ENCODE results near the gene CORO2B.
A peak's percentile ranks its signal among the peaks of the same experiment; 100 is the strongest.

The CORO2B gene

DNA sequence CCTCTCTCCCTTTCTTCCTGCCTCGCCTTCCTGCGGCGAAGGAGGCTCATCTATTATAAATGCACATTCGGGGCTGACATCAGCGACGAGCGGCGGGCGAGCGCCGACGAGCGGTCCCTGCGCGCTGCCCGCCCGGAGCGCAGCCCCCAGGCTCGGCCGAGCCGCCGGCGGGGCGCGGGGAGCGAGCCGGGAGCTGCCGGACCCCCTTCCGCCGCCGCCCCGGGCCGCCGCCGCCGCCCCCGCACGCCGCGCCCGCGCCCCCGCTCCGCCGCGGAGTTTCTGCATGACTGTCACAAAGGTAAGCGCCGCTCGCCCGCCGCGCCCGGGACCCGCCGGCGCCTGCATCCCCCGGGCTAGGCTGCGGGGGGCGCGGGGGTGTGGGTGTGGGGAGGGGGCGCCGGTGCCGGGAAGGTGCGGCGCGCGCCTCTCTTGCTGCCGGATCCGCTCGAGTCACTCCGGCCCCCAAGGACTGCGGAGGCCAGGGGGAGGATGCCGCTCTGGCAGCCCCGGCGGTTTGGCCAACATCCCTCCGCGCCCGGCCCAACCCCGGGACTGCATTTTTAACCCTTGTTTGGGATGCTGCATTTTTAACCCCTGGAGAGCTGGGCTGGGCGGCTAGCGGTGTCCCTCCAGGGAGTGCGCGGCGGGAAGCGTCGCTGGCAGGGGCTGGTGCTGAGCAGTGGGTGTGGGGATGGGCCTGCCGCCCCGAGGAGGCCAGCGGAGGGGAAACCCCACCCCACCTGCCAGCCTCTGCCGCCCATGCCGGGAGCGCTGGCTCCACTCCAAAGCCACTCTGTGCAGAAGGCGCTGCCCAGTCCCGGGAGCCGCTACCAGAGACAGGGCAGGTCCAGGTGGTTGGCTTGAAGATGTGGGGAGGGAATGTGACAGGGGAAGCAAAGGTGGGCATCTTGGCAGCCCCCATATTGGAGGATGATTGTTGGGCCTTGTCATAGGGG is at the start of gene CORO2B:
Gene CORO2B, plus strand, starts transcription at position 14 of the 956 bp plus-strand sequence. Its CDS starts 270 bp downstream, at position 284.
- Histone ChIP-seq H3K9me3 (ENCODE audit: low read length) (peaks cover 3% of the 10 kb centered on the region), H3K27me3 (ENCODE audit: control insufficient read depth in 1 of 2, insufficient read depth in 2 of 2, low read length in 2 of 2) (peaks cover 8 to 42% of the 10 kb centered on the region in 2 donors), H3K4me3 (ENCODE audit: low read depth in 1 of 2, low read length in 2 of 2) (peak within 1 kb of the TSS; percentile 47 to 60), H3K9ac (ENCODE audit: low read length) (no peak within 1 kb of the TSS), H3K4me1 (ENCODE audit: insufficient read depth, low read length) (peaks cover 9% of the 10 kb centered on the region), H3K27ac (ENCODE audit: low read depth, low read length) (no peak within 1 kb of the TSS), H3K36me3 (ENCODE audit: insufficient read depth, low read length) (no peaks in the 10 kb centered on the region)

DNA sequence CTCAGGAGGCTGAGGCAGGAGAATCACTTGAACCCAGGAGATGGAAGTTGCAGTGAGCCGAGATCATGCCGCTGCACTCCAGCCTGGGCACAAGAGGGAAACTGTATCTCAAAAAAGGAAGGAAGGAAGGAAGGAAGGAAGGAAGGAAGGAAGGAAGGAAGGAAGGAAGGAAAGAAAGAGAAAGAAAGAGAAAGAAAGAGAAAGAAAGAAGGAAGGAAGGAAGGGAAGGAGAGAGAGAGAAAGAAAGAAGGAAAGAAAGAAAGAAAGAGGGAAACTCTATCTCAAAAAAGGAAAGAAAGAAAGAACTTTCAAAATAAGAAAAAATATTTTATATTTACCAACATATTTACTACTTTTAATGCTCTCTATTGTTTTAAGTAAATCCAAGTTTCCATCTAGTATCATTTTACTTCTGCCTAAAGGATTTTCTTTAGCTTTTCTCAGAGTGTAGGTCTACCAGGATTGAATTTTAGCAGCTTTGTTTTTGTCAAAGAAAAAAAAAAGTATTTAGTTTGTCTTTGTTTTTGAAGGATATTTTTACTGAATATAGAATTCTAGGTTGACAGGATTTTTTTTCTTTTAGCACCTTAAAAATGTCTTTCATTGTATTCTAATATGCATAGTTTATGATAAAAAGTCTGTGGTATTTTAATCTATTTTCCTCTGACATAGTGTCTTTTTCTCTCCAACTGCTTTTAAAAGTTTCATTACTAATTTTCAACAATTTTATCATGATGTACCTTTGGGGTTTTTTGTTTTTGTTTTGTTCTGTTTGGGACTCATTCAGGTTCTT is 47.2 kb upstream of the CORO2B start:
- Histone ChIP-seq H3K4me1 (ENCODE audit: insufficient read depth, low read length) (no peaks in the 10 kb centered on the region), H3K9me3 (ENCODE audit: low read length) (no peaks in the 10 kb centered on the region), H3K27me3 (ENCODE audit: control insufficient read depth in 1 of 2, insufficient read depth in 2 of 2, low read length in 2 of 2) (no peaks in the 10 kb centered on the region), H3K9ac (ENCODE audit: low read length) (no peak overlapping the region), H3K4me3 (ENCODE audit: low read depth in 1 of 2, low read length in 2 of 2) (no peak overlapping the region), H3K27ac (ENCODE audit: low read depth, low read length) (no peak overlapping the region), H3K36me3 (ENCODE audit: insufficient read depth, low read length) (no peaks in the 10 kb centered on the region)

- Histone ChIP-seq H3K9me3 (ENCODE audit: low read length) (no peaks in the 10 kb centered on the region), H3K4me3 (ENCODE audit: low read depth in 1 of 2, low read length in 2 of 2) (no peak overlapping the region), H3K27ac (ENCODE audit: low read depth, low read length) (no peak overlapping the region), H3K4me1 (ENCODE audit: insufficient read depth, low read length) (no peaks in the 10 kb centered on the region), H3K36me3 (ENCODE audit: insufficient read depth, low read length) (no peaks in the 10 kb centered on the region), H3K9ac (ENCODE audit: low read length) (no peak overlapping the region), H3K27me3 (ENCODE audit: control insufficient read depth in 1 of 2, insufficient read depth in 2 of 2, low read length in 2 of 2) (no peaks in the 10 kb centered on the region)
Observed at GRCh38 chr15:68536331-68537095, 42.3 kb upstream of the CORO2B start.

GRCh38 chr15:68537097-68537496 is 41.7 kb upstream of the CORO2B start:
- Histone ChIP-seq H3K4me3 (ENCODE audit: low read depth in 1 of 2, low read length in 2 of 2) (no peak overlapping the region), H3K9me3 (ENCODE audit: low read length) (no peaks in the 10 kb centered on the region), H3K27me3 (ENCODE audit: control insufficient read depth in 1 of 2, insufficient read depth in 2 of 2, low read length in 2 of 2) (no peaks in the 10 kb centered on the region), H3K4me1 (ENCODE audit: insufficient read depth, low read length) (no peaks in the 10 kb centered on the region), H3K9ac (ENCODE audit: low read length) (no peak overlapping the region), H3K36me3 (ENCODE audit: insufficient read depth, low read length) (no peaks in the 10 kb centered on the region), H3K27ac (ENCODE audit: low read depth, low read length) (no peak overlapping the region)

DNA sequence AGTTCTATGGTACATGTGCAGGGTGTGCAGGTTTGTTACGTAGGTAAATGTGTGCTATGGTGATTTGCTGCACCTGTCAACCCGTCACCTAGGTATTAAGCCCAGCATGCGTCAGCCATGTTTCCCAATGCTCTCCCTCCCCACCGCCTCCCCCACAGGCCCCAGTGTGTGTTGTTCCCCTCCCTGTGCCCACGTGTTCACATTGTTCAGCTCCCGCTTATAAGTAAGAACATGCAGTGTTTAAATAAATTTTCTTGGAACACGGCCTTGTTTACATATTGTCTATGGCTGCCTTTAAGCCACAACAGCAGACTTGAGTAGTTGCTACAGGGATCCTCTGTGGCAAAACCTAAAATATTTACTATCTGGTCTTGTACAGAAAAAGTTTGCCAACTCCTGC is 41.3 kb upstream of the CORO2B start:
- Histone ChIP-seq H3K9ac (ENCODE audit: low read length) (no peak overlapping the region), H3K4me1 (ENCODE audit: insufficient read depth, low read length) (no peaks in the 10 kb centered on the region), H3K9me3 (ENCODE audit: low read length) (no peaks in the 10 kb centered on the region), H3K27ac (ENCODE audit: low read depth, low read length) (no peak overlapping the region), H3K4me3 (ENCODE audit: low read depth in 1 of 2, low read length in 2 of 2) (no peak overlapping the region), H3K27me3 (ENCODE audit: control insufficient read depth in 1 of 2, insufficient read depth in 2 of 2, low read length in 2 of 2) (no peaks in the 10 kb centered on the region), H3K36me3 (ENCODE audit: insufficient read depth, low read length) (no peaks in the 10 kb centered on the region)

DNA sequence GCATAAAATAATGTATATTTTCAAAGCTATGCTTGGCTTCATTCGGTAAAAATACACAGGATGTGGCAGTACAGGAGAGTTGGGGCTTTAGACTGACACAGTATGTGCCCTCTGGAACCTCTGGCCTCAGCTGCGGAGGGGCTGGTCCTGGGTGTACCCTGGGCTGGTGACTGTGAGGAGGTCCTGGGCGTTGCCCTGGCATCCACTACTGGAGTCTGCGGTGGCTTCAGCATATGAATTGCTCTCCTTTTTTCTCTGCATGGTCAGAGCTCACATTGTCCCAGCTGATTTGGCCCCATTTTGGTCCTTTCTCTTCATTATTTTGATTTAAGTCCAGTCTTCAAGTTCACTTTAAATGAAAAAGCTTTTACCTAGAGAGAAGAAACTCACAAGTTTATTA is 40.5 kb upstream of the CORO2B start:
- Histone ChIP-seq H3K4me3 (ENCODE audit: low read depth in 1 of 2, low read length in 2 of 2) (no peak overlapping the region), H3K27me3 (ENCODE audit: control insufficient read depth in 1 of 2, insufficient read depth in 2 of 2, low read length in 2 of 2) (no peaks in the 10 kb centered on the region), H3K36me3 (ENCODE audit: insufficient read depth, low read length) (no peaks in the 10 kb centered on the region), H3K4me1 (ENCODE audit: insufficient read depth, low read length) (no peaks in the 10 kb centered on the region), H3K9me3 (ENCODE audit: low read length) (no peaks in the 10 kb centered on the region), H3K27ac (ENCODE audit: low read depth, low read length) (no peak overlapping the region), H3K9ac (ENCODE audit: low read length) (no peak overlapping the region)

DNA sequence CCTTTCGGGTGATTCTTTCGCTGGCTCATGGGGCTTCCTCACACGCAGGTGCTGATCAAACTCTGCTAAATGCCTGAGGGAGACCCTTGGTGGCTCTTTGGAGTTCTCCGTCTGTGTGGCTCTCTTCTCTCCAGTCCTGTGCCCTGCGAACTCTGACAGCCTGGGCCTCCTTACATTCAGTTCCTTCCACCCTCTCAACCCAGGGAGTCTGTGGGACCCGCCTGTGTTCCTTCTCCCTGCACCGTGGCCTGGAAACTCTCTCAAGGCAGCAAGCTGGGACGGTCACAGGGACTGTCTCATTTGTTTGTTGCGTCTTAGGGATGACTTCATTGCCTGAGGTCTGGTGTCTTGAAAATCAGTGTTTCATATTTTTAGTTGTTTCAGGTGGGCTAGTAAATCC is 37.0 kb upstream of the CORO2B start:
- Histone ChIP-seq H3K4me3 (ENCODE audit: low read depth in 1 of 2, low read length in 2 of 2) (no peak overlapping the region), H3K9me3 (ENCODE audit: low read length) (no peaks in the 10 kb centered on the region), H3K27me3 (ENCODE audit: control insufficient read depth in 1 of 2, insufficient read depth in 2 of 2, low read length in 2 of 2) (no peaks in the 10 kb centered on the region), H3K4me1 (ENCODE audit: insufficient read depth, low read length) (no peaks in the 10 kb centered on the region), H3K36me3 (ENCODE audit: insufficient read depth, low read length) (no peaks in the 10 kb centered on the region), H3K27ac (ENCODE audit: low read depth, low read length) (no peak overlapping the region), H3K9ac (ENCODE audit: low read length) (no peak overlapping the region)

DNA sequence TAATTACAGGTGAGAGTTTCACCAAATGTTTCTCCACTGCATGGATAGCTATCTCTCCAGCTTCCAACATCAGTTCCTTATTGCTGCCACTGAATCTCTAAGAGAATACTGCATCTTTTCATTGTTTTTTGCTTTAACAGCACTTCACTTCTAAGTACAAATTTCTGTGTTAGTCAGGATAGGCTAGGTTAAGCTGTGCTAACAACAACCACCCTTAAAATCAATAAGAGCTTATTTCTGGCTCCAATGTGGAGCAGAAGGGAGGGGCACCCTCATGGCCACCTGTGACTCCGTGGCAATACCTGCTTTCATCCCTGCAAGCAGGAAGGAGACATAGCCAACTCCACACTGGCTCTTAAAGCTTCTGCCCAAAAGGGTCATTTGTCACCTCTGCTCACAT is 36.4 kb upstream of the CORO2B start:
- Histone ChIP-seq H3K27me3 (ENCODE audit: control insufficient read depth in 1 of 2, insufficient read depth in 2 of 2, low read length in 2 of 2) (no peaks in the 10 kb centered on the region), H3K9ac (ENCODE audit: low read length) (no peak overlapping the region), H3K27ac (ENCODE audit: low read depth, low read length) (no peak overlapping the region), H3K9me3 (ENCODE audit: low read length) (no peaks in the 10 kb centered on the region), H3K4me3 (ENCODE audit: low read depth in 1 of 2, low read length in 2 of 2) (no peak overlapping the region), H3K36me3 (ENCODE audit: insufficient read depth, low read length) (no peaks in the 10 kb centered on the region), H3K4me1 (ENCODE audit: insufficient read depth, low read length) (no peaks in the 10 kb centered on the region)

- Histone ChIP-seq H3K9ac (ENCODE audit: low read length) (no peak overlapping the region), H3K27ac (ENCODE audit: low read depth, low read length) (no peak overlapping the region), H3K4me3 (ENCODE audit: low read depth in 1 of 2, low read length in 2 of 2) (no peak overlapping the region), H3K9me3 (ENCODE audit: low read length) (no peaks in the 10 kb centered on the region), H3K27me3 (ENCODE audit: control insufficient read depth in 1 of 2, insufficient read depth in 2 of 2, low read length in 2 of 2) (no peaks in the 10 kb centered on the region), H3K4me1 (ENCODE audit: insufficient read depth, low read length) (no peaks in the 10 kb centered on the region), H3K36me3 (ENCODE audit: insufficient read depth, low read length) (no peaks in the 10 kb centered on the region)
Observed at GRCh38 chr15:68542771-68543164, 36.0 kb upstream of the CORO2B start.

- Histone ChIP-seq H3K27me3 (ENCODE audit: control insufficient read depth in 1 of 2, insufficient read depth in 2 of 2, low read length in 2 of 2) (no peaks in the 10 kb centered on the region), H3K9me3 (ENCODE audit: low read length) (no peaks in the 10 kb centered on the region), H3K4me1 (ENCODE audit: insufficient read depth, low read length) (no peaks in the 10 kb centered on the region), H3K4me3 (ENCODE audit: low read depth in 1 of 2, low read length in 2 of 2) (no peak overlapping the region), H3K9ac (ENCODE audit: low read length) (no peak overlapping the region), H3K27ac (ENCODE audit: low read depth, low read length) (no peak overlapping the region), H3K36me3 (ENCODE audit: insufficient read depth, low read length) (no peaks in the 10 kb centered on the region)
Observed at GRCh38 chr15:68543165-68544008, 35.4 kb upstream of the CORO2B start.
